CD4-positive, alpha-beta memory T cell (primary cell): ENCODE data around the gene MMP20. TPM values are rescaled to one million over a fixed set of nuclear protein-coding genes. Genes with fewer than 3 reads are reported as not detected.

Source experiments
- CTCF ChIA-PET: fragments of 350-600 bp; sonication (Branson Sonifier 250); formaldehyde crosslinking; loops from one replicate; lab custom pipeline; 2021; ENCODE audit warnings: inconsistent platforms; ENCODE audit not compliant: partially characterized antibody; lab: Charles Lee
- POLR2A ChIA-PET: fragments of 350-600 bp; sonication (Branson Sonifier 250); formaldehyde crosslinking; loops from one replicate; lab custom pipeline; 2021; ENCODE audit not compliant: partially characterized antibody; lab: Charles Lee
- DNase-seq, 5 donors: peaks; one replicate each; pipeline versions ENCODE4 v3.0.0 to v3.0.0-alpha.2; 2020 to 2022; ENCODE audit warnings: mixed read lengths in 1 of 5
- H3K27ac ChIP-seq: one replicate; pipeline ENCODE4 v1.7.0; 2013; ENCODE audit warnings: low read depth, low read length
- H3K27me3 ChIP-seq: 2 replicates; pipeline ENCODE4 v1.7.0; 2013; ENCODE audit warnings: mild to moderate bottlenecking, low read length, moderate library complexity; ENCODE audit not compliant: insufficient read depth
- H3K36me3 ChIP-seq: 2 replicates; pipeline ENCODE4 v1.7.0; 2013; ENCODE audit warnings: mild to moderate bottlenecking, low read length, moderate library complexity; ENCODE audit not compliant: insufficient read depth
- H3K4me1 ChIP-seq: 2 replicates; pipeline ENCODE4 v1.7.0; 2013; ENCODE audit warnings: mild to moderate bottlenecking, low read length, moderate library complexity; ENCODE audit not compliant: insufficient read depth
- H3K4me3 ChIP-seq, 2 donors: one replicate each; pipeline ENCODE4 v1.7.0; 2013; ENCODE audit warnings: low read length in 2 of 2, mild to moderate bottlenecking in 1 of 2
- H3K9me3 ChIP-seq, 2 donors: one replicate each; pipeline ENCODE4 v1.7.0; 2013; ENCODE audit warnings: low read length in 2 of 2, control low read depth in 1 of 2; ENCODE audit not compliant: control insufficient read depth in 1 of 2
- H3K27ac Mint-ChIP-seq, 7 donors: one replicate each; pipeline ENCODE4 v1.8.0; 2020 to 2021; ENCODE audit warnings: mixed read lengths in 7 of 7, mild to moderate bottlenecking in 6 of 7, inconsistent platforms in 3 of 7, moderate library complexity in 3 of 7
- H3K27me3 Mint-ChIP-seq, 2 donors: one replicate each; pipeline ENCODE4 v1.8.0; 2020 to 2021; ENCODE audit warnings: mixed read lengths in 2 of 2
- H3K36me3 Mint-ChIP-seq, 2 donors: one replicate each; pipeline ENCODE4 v1.8.0; 2020 to 2021; ENCODE audit warnings: mixed read lengths in 2 of 2, inconsistent platforms in 1 of 2, mild to moderate bottlenecking in 1 of 2
- H3K4me1 Mint-ChIP-seq, 4 donors: one replicate each; pipeline ENCODE4 v1.8.0; 2020 to 2021; ENCODE audit warnings: mixed read lengths in 4 of 4, mild to moderate bottlenecking in 1 of 4
- H3K4me3 Mint-ChIP-seq, 8 donors: one replicate each; pipeline ENCODE4 v1.8.0; 2020 to 2021; ENCODE audit warnings: mixed read lengths in 8 of 8, mild to moderate bottlenecking in 7 of 8, moderate library complexity in 6 of 8, inconsistent platforms in 3 of 8
- H3K9me3 Mint-ChIP-seq, 8 donors: one replicate each; pipeline ENCODE4 v1.8.0; 2020 to 2021; ENCODE audit warnings: mixed read lengths in 8 of 8, mild to moderate bottlenecking in 5 of 8, inconsistent platforms in 3 of 8, moderate library complexity in 1 of 8
- intact Hi-C: fragments of 100-400 bp; cut with micrococcal nuclease; formaldehyde crosslinking; loops from one replicate; pipeline ENCODE4 v1.15.1; 2023
- polyA plus RNA-seq, 2 donors: library from polyadenylated mRNA; unstranded; fragments of 300-500 nt; fragmentation: Illumina TruSeq; gene quantifications; one replicate each; pipeline ENCODE4 v1.2.3, GENCODE V29; 2021
- total RNA-seq, 2 experiments: library from RNA; stranded (reverse); gene quantifications; one replicate each; pipeline ENCODE4 v1.2.3, GENCODE V29; 2021

The MMP20 gene
- total and polyA plus RNA-seq, 4 experiments from 2014 or later: not detected

- H3K4me3 Mint-ChIP-seq: no peak overlapping the region
- no peaks in the 10 kb centered on the region for H3K4me1 Mint-ChIP-seq
- no peaks in the 10 kb centered on the region for H3K27me3 ChIP-seq
- ChIA-PET POLR2A (no interaction called here), CTCF (no interaction called here)
- H3K4me3 ChIP-seq: no peak overlapping the region
- no peaks in the 10 kb centered on the region for H3K36me3 Mint-ChIP-seq
- no peaks in the 10 kb centered on the region for H3K4me1 ChIP-seq
- H3K36me3 ChIP-seq: no peaks in the 10 kb centered on the region
- no peak overlapping the region for H3K27ac ChIP-seq
- H3K9me3 ChIP-seq: no peaks in the 10 kb centered on the region
- H3K9me3 Mint-ChIP-seq: no peaks in the 10 kb centered on the region
- no peak for DNase-seq
- no peak overlapping the region for H3K27ac Mint-ChIP-seq
- intact Hi-C loops: no loop called here
- H3K27me3 Mint-ChIP-seq: peaks cover 0 to 18% of the 10 kb centered on the region in 2 donors
These were observed 2.0 kb downstream of the MMP20 start for GRCh38 chr11:102623128-102623527.

GRCh38 chr11:102622258-102622657 is 2.9 kb downstream of the MMP20 start:
- H3K27me3 ChIP-seq: no peaks in the 10 kb centered on the region
- H3K9me3 ChIP-seq: no peaks in the 10 kb centered on the region
- Mint-ChIP-seq H3K9me3 (no peaks in the 10 kb centered on the region), H3K4me3 (no peak overlapping the region), H3K36me3 (no peaks in the 10 kb centered on the region), H3K4me1 (no peaks in the 10 kb centered on the region), H3K27ac (no peak overlapping the region), H3K27me3 (peaks cover 0 to 14% of the 10 kb centered on the region in 2 donors)
- DNase-seq: no peak
- H3K4me1 ChIP-seq: no peaks in the 10 kb centered on the region
- no peak overlapping the region for H3K4me3 ChIP-seq
- CTCF ChIA-PET: interaction anchor here (0.8 to 1.4 kb wide), 2 partner anchors 9 to 12 kb away, joined by 4 to 7 read pairs; no protein-coding TSS in a partner anchor
- no peaks in the 10 kb centered on the region for H3K36me3 ChIP-seq
- POLR2A ChIA-PET: no interaction called here
- intact Hi-C loops: no loop called here
- H3K27ac ChIP-seq: no peak overlapping the region

GRCh38 chr11:102620818-102621561 is 4.1 kb downstream of the MMP20 start:
- CTCF ChIA-PET: no interaction called here
- H3K27ac Mint-ChIP-seq: no peak overlapping the region
- POLR2A ChIA-PET: no interaction called here

GRCh38 chr11:102620179-102620578 is 5.0 kb downstream of the MMP20 start:
- Mint-ChIP-seq H3K4me1 (no peaks in the 10 kb centered on the region), H3K9me3 (no peaks in the 10 kb centered on the region), H3K27me3 (peaks cover 2 to 7% of the 10 kb centered on the region in 2 donors), H3K36me3 (no peaks in the 10 kb centered on the region), H3K4me3 (no peak overlapping the region), H3K27ac (no peak overlapping the region)
- intact Hi-C loops: no loop called here
- Histone ChIP-seq H3K9me3 (no peaks in the 10 kb centered on the region), H3K4me3 (no peak overlapping the region), H3K27ac (no peak overlapping the region), H3K4me1 (no peaks in the 10 kb centered on the region), H3K36me3 (no peaks in the 10 kb centered on the region), H3K27me3 (no peaks in the 10 kb centered on the region)
- DNase-seq: no peak
- CTCF ChIA-PET: no interaction called here
- POLR2A ChIA-PET: no interaction called here

More at GRCh38 chr11:102620818-102621561, 4.1 kb downstream of the MMP20 start:
- Mint-ChIP-seq H3K27me3 (peaks cover 2 to 11% of the 10 kb centered on the region in 2 donors), H3K4me3 (no peak overlapping the region), H3K9me3 (no peaks in the 10 kb centered on the region), H3K36me3 (no peaks in the 10 kb centered on the region), H3K4me1 (no peaks in the 10 kb centered on the region)
- no peaks in the 10 kb centered on the region for H3K9me3 ChIP-seq
- H3K4me3 ChIP-seq: no peak overlapping the region
- intact Hi-C loops: no loop called here
- DNase-seq: no peak
- no peak overlapping the region for H3K27ac ChIP-seq
- H3K4me1 ChIP-seq: no peaks in the 10 kb centered on the region
- H3K36me3 ChIP-seq: no peaks in the 10 kb centered on the region
- no peaks in the 10 kb centered on the region for H3K27me3 ChIP-seq

- H3K9me3 Mint-ChIP-seq: no peaks in the 10 kb centered on the region
- Histone ChIP-seq H3K36me3 (no peaks in the 10 kb centered on the region), H3K4me1 (no peaks in the 10 kb centered on the region), H3K9me3 (no peaks in the 10 kb centered on the region), H3K27me3 (no peaks in the 10 kb centered on the region), H3K4me3 (no peak overlapping the region), H3K27ac (no peak overlapping the region)
- POLR2A ChIA-PET: no interaction called here
- intact Hi-C loops: no loop called here
- no peak for DNase-seq
- H3K27ac Mint-ChIP-seq: no peak overlapping the region
- H3K27me3 Mint-ChIP-seq: peaks cover 2 to 6% of the 10 kb centered on the region in 2 donors
- CTCF ChIA-PET: interaction anchor here (1.0 kb wide), 1 partner anchor 49 kb away, joined by 5 read pairs; no protein-coding TSS in a partner anchor
- H3K36me3 Mint-ChIP-seq: no peaks in the 10 kb centered on the region
- no peak overlapping the region for H3K4me3 Mint-ChIP-seq
- H3K4me1 Mint-ChIP-seq: peaks cover 0 to 3% (median under 1%) of the 10 kb centered on the region in 4 donors
These were observed 7.6 kb downstream of the MMP20 start for GRCh38 chr11:102617466-102618008.

GRCh38 chr11:102615894-102616432 is 9.2 kb downstream of the MMP20 start:
- Mint-ChIP-seq H3K27me3 (peaks cover 2 to 5% of the 10 kb centered on the region in 2 donors), H3K27ac (no peak overlapping the region), H3K4me3 (no peak overlapping the region), H3K9me3 (no peaks in the 10 kb centered on the region), H3K36me3 (no peaks in the 10 kb centered on the region), H3K4me1 (peaks cover 0 to 3% (median under 1%) of the 10 kb centered on the region in 4 donors)
- Histone ChIP-seq H3K36me3 (no peaks in the 10 kb centered on the region), H3K4me3 (no peak overlapping the region), H3K4me1 (no peaks in the 10 kb centered on the region), H3K9me3 (no peaks in the 10 kb centered on the region), H3K27ac (no peak overlapping the region), H3K27me3 (no peaks in the 10 kb centered on the region)
- DNase-seq: no peak
- ChIA-PET CTCF (interaction anchor here (0.9 to 1.4 kb wide), 2 partner anchors 13 to 50 kb away, joined by 3 read pairs; no protein-coding TSS in a partner anchor), POLR2A (no interaction called here)
- intact Hi-C loops: no loop called here

GRCh38 chr11:102615077-102615893 is 9.8 kb downstream of the MMP20 start:
- Mint-ChIP-seq H3K36me3 (no peaks in the 10 kb centered on the region), H3K4me3 (no peak overlapping the region), H3K27ac (no peak overlapping the region), H3K9me3 (no peaks in the 10 kb centered on the region), H3K27me3 (peaks cover 2 to 3% of the 10 kb centered on the region in 2 donors), H3K4me1 (peaks cover 0 to 3% (median under 1%) of the 10 kb centered on the region in 4 donors)
- DNase-seq: no peak
- ChIA-PET POLR2A (no interaction called here), CTCF (interaction anchor here (0.9 to 3.8 kb wide), 5 partner anchors 13 to 327 kb away, joined by 3 to 28 read pairs (median 3); no protein-coding TSS in a partner anchor)
- Histone ChIP-seq H3K4me1 (no peaks in the 10 kb centered on the region), H3K9me3 (no peaks in the 10 kb centered on the region), H3K4me3 (no peak overlapping the region), H3K36me3 (no peaks in the 10 kb centered on the region), H3K27ac (no peak overlapping the region), H3K27me3 (no peaks in the 10 kb centered on the region)
- intact Hi-C loops: no loop called here
